ENCODE data around the gene APOL3.
"Not testable (repeated sequence)": the region's sequence is repeated elsewhere in the genome, so short reads cannot be mapped to it uniquely, and the experiment has no call there.

APOL3 gene

GRCh38 chr22:36193171-36193570 lies 32.6 kb upstream of the APOL3 start:
- DNase-seq (ENCODE audit: low spot score): no peak

GRCh38 chr22:36192542-36192941 lies 32.0 kb upstream of the APOL3 start:
- no peak for DNase-seq (ENCODE audit: low spot score)

GRCh38 chr22:36191106-36191836 lies 30.7 kb upstream of the APOL3 start:
- DNase-seq (ENCODE audit: low spot score): peak; percentile 88

- not testable (repeated sequence) for DNase-seq (ENCODE audit: low spot score)
Measured at GRCh38 chr22:36187862-36188261, 27.3 kb upstream of the APOL3 start.

- DNase-seq (ENCODE audit: low spot score): no peak
Measured at GRCh38 chr22:36185828-36186624, 25.5 kb upstream of the APOL3 start.

GRCh38 chr22:36184433-36185025 lies 24.0 kb upstream of the APOL3 start:
- peak; percentile 72 for DNase-seq (ENCODE audit: low spot score)

GRCh38 chr22:36183446-36183845 lies 22.9 kb upstream of the APOL3 start:
- no peak for DNase-seq (ENCODE audit: low spot score)

GRCh38 chr22:36182857-36183256 lies 22.3 kb upstream of the APOL3 start:
- peak; percentile 58 for DNase-seq (ENCODE audit: low spot score)

- DNase-seq (ENCODE audit: low spot score): no peak
Measured at GRCh38 chr22:36182056-36182455, 21.5 kb upstream of the APOL3 start.

- DNase-seq (ENCODE audit: low spot score): no peak
Measured at GRCh38 chr22:36180928-36181327, 20.4 kb upstream of the APOL3 start.

GRCh38 chr22:36180038-36180880 lies 19.7 kb upstream of the APOL3 start:
- peak; percentile 89 for DNase-seq (ENCODE audit: low spot score)

- DNase-seq (ENCODE audit: low spot score): no peak
Measured at GRCh38 chr22:36177160-36177559, 16.6 kb upstream of the APOL3 start.

- no peak for DNase-seq (ENCODE audit: low spot score)
Measured at GRCh38 chr22:36175892-36176291, 15.3 kb upstream of the APOL3 start.

- DNase-seq (ENCODE audit: low spot score): no peak
Measured at GRCh38 chr22:36171941-36172340, 11.4 kb upstream of the APOL3 start.

- DNase-seq (ENCODE audit: low spot score): no peak
Measured at GRCh38 chr22:36166518-36167220, 6.1 kb upstream of the APOL3 start.

GRCh38 chr22:36166086-36166485 lies 5.5 kb upstream of the APOL3 start:
- no peak for DNase-seq (ENCODE audit: low spot score)

GRCh38 chr22:36165141-36165540 lies 4.6 kb upstream of the APOL3 start:
- DNase-seq (ENCODE audit: low spot score): no peak

GRCh38 chr22:36164621-36165020 lies 4.1 kb upstream of the APOL3 start:
- no peak for DNase-seq (ENCODE audit: low spot score)

- no peak for DNase-seq (ENCODE audit: low spot score)
Measured at GRCh38 chr22:36163497-36163896, 2.9 kb upstream of the APOL3 start.

GRCh38 chr22:36162127-36163034 lies 1.8 kb upstream of the APOL3 start:
- DNase-seq (ENCODE audit: low spot score): no peak

GRCh38 chr22:36161793-36162126 lies 1.2 kb upstream of the APOL3 start:
- DNase-seq (ENCODE audit: low spot score): not testable (repeated sequence)

All from AG20443 (cell line).